Activated CD4-positive, alpha-beta T cell treated with anti-CD3 and anti-CD28 coated beads for 4 hours (primary cell): ENCODE data around the gene GPR17.
A peak's percentile ranks its signal among the peaks of the same experiment; 100 is the strongest.

Source experiments
- DNase-seq, 2 donors: peaks; one replicate each; pipeline ENCODE4 v3.0.0-alpha.2; 2020

The GPR17 gene

GRCh38 chr2:127630864-127631540 lies 15.0 kb upstream of the GPR17 start:
- DNase-seq: no peak

GRCh38 chr2:127631541-127631996 lies 14.4 kb upstream of the GPR17 start:
- DNase-seq: no peak

GRCh38 chr2:127631997-127632581 lies 13.9 kb upstream of the GPR17 start:
- no peak for DNase-seq

GRCh38 chr2:127632592-127633489 lies 13.1 kb upstream of the GPR17 start:
- no peak for DNase-seq

GRCh38 chr2:127633556-127634065 lies 12.3 kb upstream of the GPR17 start:
- no peak for DNase-seq

GRCh38 chr2:127634066-127634617 lies 11.8 kb upstream of the GPR17 start:
- no peak for DNase-seq

- no peak for DNase-seq
These were observed 11.2 kb upstream of the GPR17 start for GRCh38 chr2:127634626-127635379.

GRCh38 chr2:127635380-127636237 lies 10.3 kb upstream of the GPR17 start:
- DNase-seq: no peak

GRCh38 chr2:127636248-127637235 lies 9.4 kb upstream of the GPR17 start:
- DNase-seq: no peak

GRCh38 chr2:127637236-127637630 lies 8.7 kb upstream of the GPR17 start:
- DNase-seq: no peak

GRCh38 chr2:127637725-127638252 lies 8.2 kb upstream of the GPR17 start:
- DNase-seq: no peak

GRCh38 chr2:127638361-127639110 lies 7.4 kb upstream of the GPR17 start:
- DNase-seq: no peak

- no peak for DNase-seq
These were observed 6.9 kb upstream of the GPR17 start for GRCh38 chr2:127639111-127639474.

GRCh38 chr2:127640082-127641072 lies 5.6 kb upstream of the GPR17 start:
- DNase-seq: no peak

GRCh38 chr2:127641133-127641532 lies 4.8 kb upstream of the GPR17 start:
- DNase-seq: no peak

- peak; percentile 35 to 42 for DNase-seq
These were observed 4.0 kb upstream of the GPR17 start for GRCh38 chr2:127641846-127642507.
